Measurements from ENCODE around the gene CDC42BPB. TPM values are rescaled to one million over a fixed set of nuclear protein-coding genes. Genes with fewer than 3 reads are reported as not detected.

CDC42BPB gene
- total RNA-seq, 1 experiment from 2014 or later, result 103 TPM

DNA sequence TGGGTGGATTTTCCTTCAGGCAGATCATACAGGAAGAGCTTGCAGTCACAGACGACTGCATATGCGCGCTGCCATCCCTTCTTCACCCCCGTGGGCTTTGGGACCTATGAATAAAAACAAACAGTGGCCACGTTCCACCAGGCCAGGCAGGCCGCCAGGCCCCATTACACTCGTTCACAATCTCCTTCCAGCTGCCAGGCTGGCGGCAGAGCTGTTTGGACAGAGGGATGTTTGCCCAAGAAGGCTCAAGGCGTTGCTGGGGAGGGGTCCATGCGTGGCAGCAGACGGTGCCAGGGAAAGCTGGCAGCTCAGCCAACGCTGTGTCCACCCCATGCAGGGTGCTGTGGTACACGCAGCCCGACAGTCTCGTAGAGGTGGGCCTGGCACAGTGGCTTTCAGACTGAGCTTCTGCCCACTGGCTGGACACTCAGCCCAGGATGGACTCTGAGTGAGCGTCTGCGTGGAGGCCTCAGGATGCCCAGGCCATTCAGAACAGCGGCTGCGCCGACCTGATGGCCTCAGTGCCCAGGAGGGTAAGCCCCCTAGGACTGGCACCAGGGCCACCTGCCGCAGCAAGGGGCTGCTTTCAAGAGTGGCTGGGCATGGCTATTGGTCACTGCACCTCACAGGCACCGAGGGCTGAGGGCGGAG, 107.4 kb downstream of the CDC42BPB start:
- no peak overlapping the region for H3K9ac ChIP-seq (ENCODE audit: extremely low read depth, insufficient read length, low read length)
- H3K4ac ChIP-seq (ENCODE audit: low read depth, low read length), result no peak overlapping the region
- H4K91ac ChIP-seq (ENCODE audit: insufficient read length, low read depth, low read length), result no peak overlapping the region
- no peak overlapping the region for H2AFZ ChIP-seq (ENCODE audit: low read length)
- no peak overlapping the region for H3T11ph ChIP-seq (ENCODE audit: low read length)
- Mint-ChIP-seq H3K9me3 (no peaks in the 10 kb centered on the region), H3K4me1 (no peaks in the 10 kb centered on the region), H3K27ac (no peak overlapping the region), H3K27me3 (ENCODE audit: low read depth) (no peaks in the 10 kb centered on the region), H3K36me3 (ENCODE audit: insufficient read depth in 1 of 3, low read depth in 3 of 3) (peaks cover 37 to 89% (median 86%) of the 10 kb centered on the region in 3 experiments), H3K4me3 (no peak overlapping the region)
- H2BK15ac ChIP-seq (ENCODE audit: low read depth, low read length), result no peak overlapping the region
- no peaks in the 10 kb centered on the region for H3K79me2 ChIP-seq (ENCODE audit: insufficient read depth, low read length)
- H2BK5ac ChIP-seq (ENCODE audit: insufficient read length, low read length), result no peak overlapping the region
- no peak overlapping the region for H3K4me2 ChIP-seq (ENCODE audit: insufficient read depth, insufficient read length, low read length)
- no peak overlapping the region for H3K14ac ChIP-seq (ENCODE audit: insufficient read depth, low read length)
- no CpG with 5 or more reads among the region's 23 CpGs for WGBS (ENCODE audit: extremely low coverage, insufficient read length, low lambda C conversion rate)
- H4K5ac ChIP-seq (ENCODE audit: insufficient read length, low read depth, low read length), result no peak overlapping the region
- no peaks in the 10 kb centered on the region for H3K9me3 ChIP-seq (ENCODE audit: control insufficient read depth, low read depth, low read length)
- no peak overlapping the region for H3K56ac ChIP-seq (ENCODE audit: insufficient read length, low read depth, low read length)
- TF ChIP-seq, protein P1, sequence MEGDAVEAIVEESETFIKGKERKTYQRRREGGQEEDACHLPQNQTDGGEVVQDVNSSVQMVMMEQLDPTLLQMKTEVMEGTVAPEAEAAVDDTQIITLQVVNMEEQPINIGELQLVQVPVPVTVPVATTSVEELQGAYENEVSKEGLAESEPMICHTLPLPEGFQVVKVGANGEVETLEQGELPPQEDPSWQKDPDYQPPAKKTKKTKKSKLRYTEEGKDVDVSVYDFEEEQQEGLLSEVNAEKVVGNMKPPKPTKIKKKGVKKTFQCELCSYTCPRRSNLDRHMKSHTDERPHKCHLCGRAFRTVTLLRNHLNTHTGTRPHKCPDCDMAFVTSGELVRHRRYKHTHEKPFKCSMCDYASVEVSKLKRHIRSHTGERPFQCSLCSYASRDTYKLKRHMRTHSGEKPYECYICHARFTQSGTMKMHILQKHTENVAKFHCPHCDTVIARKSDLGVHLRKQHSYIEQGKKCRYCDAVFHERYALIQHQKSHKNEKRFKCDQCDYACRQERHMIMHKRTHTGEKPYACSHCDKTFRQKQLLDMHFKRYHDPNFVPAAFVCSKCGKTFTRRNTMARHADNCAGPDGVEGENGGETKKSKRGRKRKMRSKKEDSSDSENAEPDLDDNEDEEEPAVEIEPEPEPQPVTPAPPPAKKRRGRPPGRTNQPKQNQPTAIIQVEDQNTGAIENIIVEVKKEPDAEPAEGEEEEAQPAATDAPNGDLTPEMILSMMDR (conservative IDR thresholded peaks at IDR 0.05), result no peak
- no peak overlapping the region for H2BK12ac ChIP-seq (ENCODE audit: insufficient read length, low read depth, low read length)
- no peak overlapping the region for H2BK20ac ChIP-seq (ENCODE audit: low read depth, low read length, poor library complexity, severe bottlenecking)
- no peak overlapping the region for H4K8ac ChIP-seq (replicated peaks; ENCODE audit: insufficient read length, low read depth, low read length)
- H3K18ac ChIP-seq (ENCODE audit: insufficient read length, low read depth, low read length), result no peak overlapping the region
- no peak for DNase-seq
- H2BK120ac ChIP-seq (ENCODE audit: low read depth, low read length, poor library complexity, severe bottlenecking), result no peak overlapping the region
- H4K20me1 ChIP-seq (ENCODE audit: control insufficient read depth, insufficient read depth, insufficient read length), result no peaks in the 10 kb centered on the region
- H3K27ac ChIP-seq (ENCODE audit: insufficient read length, low read depth, low read length), result no peak overlapping the region
- H2AK5ac ChIP-seq (ENCODE audit: insufficient read length, low read length), result no peak overlapping the region
- no peaks in the 10 kb centered on the region for H3K79me1 ChIP-seq (ENCODE audit: insufficient read depth, low read depth, low read length, poor library complexity, severe bottlenecking)
- no peaks in the 10 kb centered on the region for H3K4me1 ChIP-seq (ENCODE audit: insufficient read depth, low read length)
- H3K23ac ChIP-seq (ENCODE audit: insufficient read length, low read depth, low read length), result no peak overlapping the region
- H3K27me3 ChIP-seq (ENCODE audit: insufficient read depth, low read length), result no peaks in the 10 kb centered on the region
- H3K23me2 ChIP-seq (ENCODE audit: insufficient read length, low read depth, low read length, poor library complexity, severe bottlenecking), result no peaks in the 10 kb centered on the region

Measured in H9 (cell line).